K562 (cell line): Measurements from ENCODE around the gene XAB2. TPM values are rescaled to one million over a fixed set of nuclear protein-coding genes. Genes with fewer than 3 reads are reported as not detected.
A peak's percentile ranks its signal among the peaks of the same experiment; 100 is the strongest.
"Not testable (repeated sequence)": the region's sequence is repeated elsewhere in the genome, so short reads cannot be mapped to it uniquely, and the experiment has no call there.

Experiments used
- ATAC-seq: fragments of 200-7000 bp; cut with Tn5 transposase; 3 replicates; pipeline ENCODE4 v1.9.1; 2020; ENCODE audit warnings: moderate library complexity
- BruUV-seq: library from RNA; stranded (reverse); fragments of 400-500 nt; replicated peaks from 2 replicates; lab custom pipeline; 2021; lab: Mats Ljungman, UMichigan
- CTCF ChIA-PET: fragments of 300-600 bp; formaldehyde crosslinking; extraction: SDS; loops from one replicate; lab custom pipeline; 2021; ENCODE audit warnings: low intra/inter-chr PET ratio; lab: Yijun Ruan, JAX
- POLR2A ChIA-PET: fragments of 300-600, 350-650 bp; sonication (Branson Sonifier 250); formaldehyde crosslinking; extraction: SDS; loops from one replicate; lab custom pipeline; 2021; ENCODE audit warnings: antibody characterized with exemption, inconsistent platforms; lab: Yijun Ruan, JAX
- DNase-seq, 4 experiments: peaks; one replicate each; pipeline versions ENCODE4 v3.0.0 to v3.0.0-alpha.2; 2011 to 2018; ENCODE audit warnings: low spot score in 3 of 4, mixed read lengths in 3 of 4; ENCODE audit errors: extremely low read depth in 1 of 4
- FAIRE-seq: peaks from 2 replicates; lab custom pipeline; 2011; peaks lifted over from hg19 to GRCh38; lab: Jason Lieb, UNC
- H2AFZ ChIP-seq: 2 replicates; pipeline ENCODE4 v1.6.0; 2011; ENCODE audit warnings: low read depth, low read length, control low read depth, inconsistent platforms
- H3K27ac ChIP-seq: fragments of 200-600 bp; 3 replicates; pipeline ENCODE4 v1.8.0; 2011; ENCODE audit warnings: low read depth, mild to moderate bottlenecking, control low read depth, inconsistent platforms, low read length, moderate library complexity, mixed read lengths; ENCODE audit errors: extremely low read depth
- H3K27me3 ChIP-seq, 2 experiments: fragments of 300-600 bp in 1 of 2; 2 replicates in 1 of 2; 3 replicates in 1 of 2; pipeline versions ENCODE4 v1.6.0 to v1.8.0; 2011; ENCODE audit warnings: inconsistent platforms in 2 of 2, low read length in 2 of 2, mild to moderate bottlenecking in 1 of 2, mixed read lengths in 1 of 2, moderate library complexity in 1 of 2; ENCODE audit not compliant: control insufficient read depth in 2 of 2, insufficient read depth in 2 of 2
- H3K36me3 ChIP-seq: fragments of 300-600 bp; 3 replicates; pipeline ENCODE4 v1.8.0; 2011; ENCODE audit warnings: mild to moderate bottlenecking, low read length, inconsistent platforms; ENCODE audit not compliant: control insufficient read depth, insufficient read depth
- H3K4me1 ChIP-seq, 2 experiments: fragments of 200-600 bp in 1 of 2; replicated peaks in 1 of 2; 2 replicates in 1 of 2; 3 replicates in 1 of 2; pipeline versions ENCODE4 v1.5.1 to v1.8.0; 2011; ENCODE audit warnings: inconsistent platforms in 2 of 2, low read length in 2 of 2, mild to moderate bottlenecking in 1 of 2, mixed read lengths in 1 of 2, moderate library complexity in 1 of 2; ENCODE audit not compliant: control insufficient read depth in 2 of 2, insufficient read depth in 2 of 2
- H3K4me2 ChIP-seq: 2 replicates; pipeline ENCODE4 v1.6.1; 2011; ENCODE audit warnings: low read length, control low read depth, inconsistent platforms, mixed read lengths; ENCODE audit not compliant: insufficient read depth
- H3K4me3 ChIP-seq: fragments of 200-600 bp; sonication (generic), shearing (Covaris generic); 2 replicates; pipeline ENCODE4 v1.5.1; 2016; ENCODE audit warnings: control low read depth, inconsistent platforms
- H3K79me2 ChIP-seq: fragments of 200-600 bp; 3 replicates; pipeline ENCODE4 v1.8.0; 2011; ENCODE audit warnings: low read length, inconsistent platforms; ENCODE audit not compliant: control insufficient read depth, insufficient read depth
- H3K9ac ChIP-seq, 2 experiments: 2 replicates each; pipeline versions ENCODE4 v1.6.0 to v1.6.1; 2011; ENCODE audit warnings: low read depth in 2 of 2, low read length in 2 of 2, control low read depth in 1 of 2, inconsistent platforms in 1 of 2, mild to moderate bottlenecking in 1 of 2, mixed read lengths in 1 of 2; ENCODE audit not compliant: insufficient read depth in 1 of 2
- H3K9me1 ChIP-seq: one replicate; pipeline ENCODE4 v1.6.0; 2011; ENCODE audit warnings: inconsistent platforms, mild to moderate bottlenecking, low read length, moderate library complexity; ENCODE audit not compliant: control insufficient read depth, insufficient read depth
- H3K9me3 ChIP-seq: replicated peaks from 2 replicates; pipeline ENCODE4 v1.5.1; 2011; ENCODE audit warnings: low read depth, low read length, inconsistent platforms; ENCODE audit not compliant: control insufficient read depth, insufficient read depth
- H4K20me1 ChIP-seq: replicated peaks from 2 replicates; pipeline ENCODE4 v1.6.1; 2011; ENCODE audit warnings: low read length, inconsistent platforms, mixed read lengths; ENCODE audit not compliant: control insufficient read depth, insufficient read depth
- POLR2AphosphoS2 ChIP-seq: IDR thresholded peaks from 2 replicates; pipeline ENCODE4 v1.6.1; 2012; ENCODE audit warnings: low read length, improper control_type of control experiment
- POLR2G ChIP-seq: fragments of 200-400 bp; formaldehyde crosslinking; IDR thresholded peaks from 2 replicates; pipeline ENCODE4 v1.6.1; 2017; ENCODE audit warnings: low read depth, mild to moderate bottlenecking, antibody characterized with exemption, low read length, moderate library complexity
- RBFOX2 ChIP-seq: fragments of 200-400 bp; formaldehyde crosslinking; IDR thresholded peaks from 2 replicates; pipeline ENCODE4 v1.6.1; 2017; ENCODE audit warnings: low read depth, mild to moderate bottlenecking, low read length, moderate library complexity
- WGBS: fragments of 100-300 bp; shearing (Covaris generic); methylation state at CpG from one replicate; pipeline ENCODE4 v1.1.6; 2016; ENCODE audit warnings: low coverage, mixed read lengths; ENCODE audit not compliant: insufficient coverage; ENCODE audit errors: missing lambda C conversion rate; 5-methylcytosine and 5-hydroxymethylcytosine counted together
- in situ Hi-C: fragments of 300-500 bp; cut with MboI; formaldehyde crosslinking; loops from 4 replicates; pipeline ENCODE4 v1.15.0; 2018; ENCODE audit warnings: inconsistent platforms, mixed read lengths
- intact Hi-C: fragments of 100-400 bp; cut with micrococcal nuclease; formaldehyde crosslinking; loops from 2 replicates; pipeline ENCODE4 v1.14.2; 2022
- polyA plus RNA-seq, 8 experiments: library from polyadenylated mRNA; depleted of rRNA in 4 of 8; stranded (reverse) in 5 of 8; unstranded in 3 of 8; fragments of >200 nt; fragmentation: Nextera tagmentation in 2 of 8; fragmentation: Illumina TruSeq in 1 of 8; extraction: Ambion mirVana in 2 of 8; extraction: Trizol in 1 of 8; gene quantifications; 2 replicates each; pipeline versions ENCODE4 v1.2.1 to v1.2.3, GENCODE V29; 2011 to 2014; ENCODE audit warnings: inconsistent platforms in 1 of 8, missing spikeins in 1 of 8
- total RNA-seq, 7 experiments: library from RNA; depleted of rRNA in 6 of 7; stranded (reverse); fragments of >200 nt in 6 of 7; fragmentation: Illumina TruSeq in 2 of 7; extraction: Trizol in 2 of 7; gene quantifications; 2 replicates each; pipeline versions ENCODE4 v1.2.1 to v1.2.3, GENCODE V29; 2011 to 2021; ENCODE audit warnings: low replicate concordance in 1 of 7

XAB2 gene
- total and polyA plus RNA-seq, 9 of the 15 experiments (the other 6 are each of a cell fraction or from before 2014, with no cell fraction given): 0.21 to 58.3 (median 20.0) TPM

GRCh38 chr19:7643629-7644549 lies 14.5 kb upstream of the XAB2 start:
- in situ Hi-C loops, H2AFZ ChIP-seq, H3K4me2 ChIP-seq, H3K27me3 ChIP-seq, BruUV-seq, H3K9me1 ChIP-seq, H3K27ac ChIP-seq, H3K9me3 ChIP-seq, H3K9ac ChIP-seq, intact Hi-C loops, H3K4me3 ChIP-seq, CTCF ChIA-PET: not testable (repeated sequence)
- Histone ChIP-seq H4K20me1 (peaks cover 19% of the 10 kb centered on the region), H3K79me2 (peaks cover 17% of the 10 kb centered on the region), H3K36me3 (peaks cover 70% of the 10 kb centered on the region; the same call in 2 of the 3 replicates), H3K4me1 (peaks cover 0 to 65% of the 10 kb centered on the region in 2 experiments; a peak in 4 of 5 replicates)
- DNase-seq (peak; percentile 76 to 94 (median 86)), ATAC-seq (peak; percentile 82), FAIRE-seq (peak; percentile 91)
- POLR2A ChIA-PET: interaction anchor here (1.2 to 2.0 kb wide), 2 partner anchors 9 to 14 kb away, joined by 5 to 8 read pairs; partner anchors contain the start of genes PET100 and XAB2
- 60% methylated on average over 5 of the region's 10 CpGs for WGBS
- TF ChIP-seq RBFOX2 (peak; percentile 68), POLR2G (peak; percentile 33), POLR2AphosphoS2 (0 out of 2 replicates have a peak, but pooled peaks have one; percentile 60)
